CD4-positive, alpha-beta T cell treated with Interferon alpha-2 for 1 hour (primary cell): ENCODE data around the gene WNT4.

Experiments used
- DNase-seq, 2 donors: peaks; one replicate each; pipeline ENCODE4 v3.0.0-alpha.2; 2020 to 2022

WNT4 gene

DNA sequence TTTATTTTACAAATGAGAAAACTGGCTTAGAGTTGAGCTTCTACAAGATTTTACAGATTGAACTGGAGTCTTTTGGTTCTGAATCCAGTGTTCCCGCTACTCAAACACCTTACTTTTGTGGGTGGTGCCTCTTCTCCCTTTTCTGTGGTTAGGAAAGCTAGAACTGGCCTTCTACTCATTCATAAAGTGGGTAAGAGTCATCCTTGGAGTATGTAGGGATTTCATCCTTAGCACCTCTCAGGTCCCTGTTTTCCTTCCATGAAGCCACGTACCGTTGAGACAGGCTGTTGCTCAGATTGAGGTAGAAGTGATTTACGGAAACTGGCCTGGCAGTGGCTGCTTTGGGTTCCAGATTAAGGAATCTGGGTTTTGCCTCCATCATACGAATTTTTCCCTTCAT is 35.8 kb downstream of the WNT4 start:
- no peak for DNase-seq

DNA sequence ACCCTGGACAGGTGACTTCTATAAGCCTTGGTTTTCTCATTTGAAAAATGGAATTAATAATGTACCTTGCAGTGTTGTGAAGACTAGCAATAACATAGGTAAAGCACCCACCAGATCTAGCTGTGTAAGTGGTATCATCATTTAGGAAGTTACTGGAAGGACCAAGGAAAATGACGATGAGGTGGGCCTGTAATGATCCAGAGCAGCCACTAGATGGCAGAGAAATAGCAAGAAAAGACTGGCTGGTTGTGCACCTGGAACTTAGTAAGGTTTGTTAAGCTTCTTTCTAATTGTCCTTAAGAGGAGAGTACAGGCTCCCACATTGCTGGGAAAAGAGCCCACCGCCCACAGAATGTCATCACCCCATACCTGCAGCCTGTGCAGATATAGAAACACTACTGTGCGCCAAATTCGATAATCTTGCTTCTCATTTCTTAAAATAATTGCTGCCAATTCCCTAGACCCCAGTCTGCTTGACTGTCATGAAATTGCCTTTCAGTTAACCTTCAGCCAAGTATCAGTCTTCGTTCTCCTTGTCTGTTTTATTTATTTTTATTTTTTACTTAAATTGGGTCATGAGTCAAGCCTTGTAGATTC is 37.2 kb downstream of the WNT4 start:
- DNase-seq: peak; percentile 44 to 66

DNA sequence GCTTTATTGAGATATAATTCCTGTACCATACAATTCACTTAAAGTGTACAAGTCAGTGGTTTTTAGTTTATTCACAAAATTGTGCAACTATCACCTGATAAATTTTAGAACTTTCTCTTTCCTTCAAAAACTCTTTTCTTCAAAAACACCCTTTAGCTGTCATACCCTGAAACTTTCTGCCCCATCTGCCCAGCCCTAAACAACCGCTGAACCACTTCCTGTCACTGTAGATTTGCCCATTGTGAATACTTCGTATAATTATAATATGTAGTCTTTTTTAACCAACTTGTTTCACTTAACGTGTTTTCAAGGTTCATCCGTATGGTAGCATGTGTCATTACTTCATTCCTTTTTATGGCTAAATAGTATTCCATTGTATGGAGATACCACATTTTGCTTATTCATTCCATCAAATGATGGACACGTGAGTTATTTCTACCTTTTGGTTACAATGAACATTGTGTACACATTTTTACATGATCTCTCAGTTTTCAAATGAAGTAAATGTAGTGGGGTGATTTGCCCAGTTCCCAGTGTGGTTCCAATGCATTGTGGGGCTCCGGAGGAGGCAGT is 37.9 kb downstream of the WNT4 start:
- DNase-seq: peak; percentile 21 to 70

DNA sequence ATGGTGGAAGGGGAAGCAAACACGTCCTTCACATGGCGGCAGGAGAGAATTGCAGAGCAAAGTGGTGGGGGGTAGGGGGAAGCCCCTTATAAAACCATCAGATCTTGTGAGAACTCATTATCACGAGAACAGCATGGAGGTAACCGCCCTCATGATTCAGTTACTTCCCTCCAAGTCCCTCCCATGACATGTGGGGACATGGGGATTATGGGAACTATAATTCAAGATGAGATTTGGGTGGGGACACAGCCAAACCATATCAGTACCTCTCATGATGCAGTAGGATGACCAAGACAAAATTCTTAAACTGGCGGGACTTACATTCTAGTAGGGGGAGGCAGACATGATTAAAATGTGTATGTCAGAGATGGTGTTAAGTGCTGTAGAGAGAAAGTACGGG is 38.8 kb downstream of the WNT4 start:
- no peak for DNase-seq

DNA sequence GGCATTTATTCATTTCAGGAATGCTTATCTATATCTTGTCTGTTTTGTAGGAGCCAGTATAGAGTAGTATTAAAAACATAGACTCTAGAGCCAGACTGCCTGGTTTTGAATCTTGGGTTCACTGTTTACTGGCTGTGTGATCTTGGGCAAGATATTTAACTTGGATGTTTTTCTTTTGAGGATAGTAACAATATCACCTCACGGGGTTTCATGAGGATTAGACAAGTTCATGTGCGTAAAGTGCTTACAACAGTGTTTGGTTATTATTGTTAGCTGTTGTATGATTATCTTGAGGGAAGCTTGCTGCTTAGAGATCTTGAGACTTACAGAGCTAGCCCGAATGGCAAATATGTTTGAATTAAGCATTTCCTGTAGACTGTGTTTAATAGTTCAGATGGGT is 40.2 kb downstream of the WNT4 start:
- DNase-seq: no peak

DNA sequence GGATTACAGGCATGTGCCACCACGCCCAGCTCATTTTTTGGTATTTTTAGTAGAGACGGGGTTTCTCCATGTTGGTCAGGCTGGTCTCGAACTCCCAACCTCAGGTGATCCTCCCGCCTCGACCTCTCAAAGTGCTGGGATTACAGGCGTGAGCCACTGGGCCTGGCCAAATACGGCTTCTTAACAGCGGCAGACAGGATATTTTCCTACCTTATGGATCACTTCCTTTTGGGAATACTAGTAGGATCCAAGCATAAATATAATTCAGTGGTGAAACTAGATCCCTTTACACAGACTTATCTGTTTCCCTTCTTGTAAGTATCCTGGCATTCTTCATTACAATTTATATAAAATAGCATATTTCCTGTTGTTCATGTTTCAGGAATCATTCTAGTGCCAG is 40.9 kb downstream of the WNT4 start:
- no peak for DNase-seq

DNA sequence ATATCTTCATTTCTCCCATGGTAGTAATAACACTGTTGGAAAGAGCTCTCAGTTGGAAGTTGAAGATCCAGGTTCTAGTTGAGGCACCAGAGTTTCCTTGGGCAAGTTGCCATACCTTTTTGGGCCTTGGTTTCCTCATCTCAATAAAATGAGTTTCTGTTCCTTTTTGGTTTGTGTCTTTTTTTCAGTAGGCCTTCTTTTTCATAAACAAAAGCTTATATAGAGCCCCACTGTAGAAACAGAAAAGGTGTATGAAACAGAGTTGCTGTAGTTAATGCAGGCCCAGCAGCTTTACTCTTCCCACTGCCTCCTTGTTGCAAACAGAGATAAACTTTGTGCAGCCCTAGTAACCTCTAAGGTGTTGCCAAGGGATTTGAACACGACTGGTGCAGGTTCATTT is 41.7 kb downstream of the WNT4 start:
- no peak for DNase-seq

DNA sequence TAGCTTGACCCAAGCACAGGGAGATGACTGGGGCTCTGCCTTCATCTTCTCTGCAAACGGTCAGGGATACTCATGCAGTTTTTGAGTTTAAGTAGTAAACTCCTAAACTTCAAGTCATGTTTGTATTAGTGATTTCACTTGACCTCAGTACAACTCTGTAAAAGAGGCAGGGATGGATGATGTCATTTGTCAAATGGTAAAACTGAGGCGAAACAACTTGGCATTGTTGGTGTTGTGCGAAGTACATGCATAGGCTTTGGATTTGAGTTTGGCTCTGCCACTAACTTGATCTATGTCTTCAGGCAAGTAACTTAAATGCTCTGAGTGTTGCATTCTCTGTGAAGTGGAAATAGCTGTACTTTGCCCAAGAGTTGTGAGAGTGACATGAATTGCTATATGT is 42.7 kb downstream of the WNT4 start:
- no peak for DNase-seq

DNA sequence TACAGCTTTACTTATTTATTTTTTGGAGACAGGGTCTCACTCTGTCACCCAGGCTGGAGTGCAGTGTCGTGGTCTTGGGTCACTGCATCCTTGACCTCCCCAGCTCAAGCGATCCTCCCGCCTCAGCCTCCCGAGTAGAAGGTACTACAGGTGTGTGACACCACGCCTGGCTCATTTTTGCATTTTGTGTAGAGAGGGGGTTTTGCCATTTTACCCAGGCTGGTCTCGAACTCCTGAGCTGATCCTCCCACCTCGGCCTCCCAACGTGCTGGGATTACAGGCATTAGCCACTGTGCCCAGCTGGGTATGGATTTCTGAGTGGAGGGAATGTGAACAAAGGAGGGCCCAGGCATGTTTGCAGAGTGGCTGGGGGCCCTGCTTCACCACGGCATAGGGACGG is 44.1 kb downstream of the WNT4 start:
- no peak for DNase-seq

DNA sequence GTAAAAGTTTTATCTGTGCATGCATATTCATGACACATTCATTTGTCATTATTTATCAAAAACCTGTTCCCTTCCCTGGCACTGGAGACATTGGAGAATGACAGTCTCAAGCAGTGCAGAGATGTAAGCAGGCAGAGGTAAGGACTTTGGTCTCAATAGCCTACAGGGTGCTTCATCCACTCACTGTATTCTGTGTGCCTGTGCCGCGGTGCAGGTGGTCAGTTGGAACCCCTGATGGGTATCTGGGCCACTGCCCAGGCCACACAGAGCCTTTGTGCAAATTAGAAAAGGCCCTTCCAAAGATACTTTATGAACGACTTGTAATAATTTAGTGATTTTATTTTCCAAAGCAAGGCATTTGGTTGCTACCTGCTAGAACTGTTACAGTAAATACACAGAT is 46.4 kb downstream of the WNT4 start:
- DNase-seq: no peak

DNA sequence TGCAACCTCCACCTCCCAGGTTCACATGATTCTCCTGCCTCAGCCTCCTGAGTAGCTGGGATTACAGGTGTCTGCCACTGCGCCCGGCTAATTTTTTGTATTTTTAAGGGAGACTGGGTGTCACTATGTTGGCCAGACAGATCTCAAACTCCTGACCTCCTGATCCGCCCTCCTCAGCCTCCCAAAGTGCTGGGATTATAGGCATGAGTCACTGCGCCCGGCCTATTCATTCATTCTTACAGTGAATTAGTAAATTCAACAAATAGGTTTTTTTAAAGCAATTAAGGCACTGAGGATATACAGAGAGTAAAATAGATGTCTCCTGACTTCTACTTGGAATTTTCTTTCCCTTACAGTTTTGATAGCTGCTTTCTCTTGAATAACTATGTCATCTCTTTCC is 46.9 kb downstream of the WNT4 start:
- DNase-seq: no peak

DNA sequence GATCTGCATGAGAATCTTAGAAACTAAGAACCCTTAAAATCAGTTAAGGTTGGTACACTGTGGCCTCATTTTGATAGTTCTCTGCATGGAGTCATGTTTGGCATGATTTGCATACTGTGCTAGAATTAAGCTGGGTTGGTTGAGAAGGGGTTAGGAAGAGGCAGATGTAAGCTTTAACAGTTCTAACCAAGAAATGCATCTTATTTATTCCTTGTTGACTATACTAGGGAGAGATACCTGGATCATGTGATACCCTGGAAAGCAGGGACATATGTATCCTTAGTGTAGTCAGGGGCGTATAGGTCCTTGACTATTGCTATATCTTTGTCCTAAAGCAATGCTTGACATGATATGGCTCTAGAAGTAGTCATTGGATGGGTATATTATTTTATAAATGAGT is 49.4 kb downstream of the WNT4 start:
- no peak for DNase-seq

DNA sequence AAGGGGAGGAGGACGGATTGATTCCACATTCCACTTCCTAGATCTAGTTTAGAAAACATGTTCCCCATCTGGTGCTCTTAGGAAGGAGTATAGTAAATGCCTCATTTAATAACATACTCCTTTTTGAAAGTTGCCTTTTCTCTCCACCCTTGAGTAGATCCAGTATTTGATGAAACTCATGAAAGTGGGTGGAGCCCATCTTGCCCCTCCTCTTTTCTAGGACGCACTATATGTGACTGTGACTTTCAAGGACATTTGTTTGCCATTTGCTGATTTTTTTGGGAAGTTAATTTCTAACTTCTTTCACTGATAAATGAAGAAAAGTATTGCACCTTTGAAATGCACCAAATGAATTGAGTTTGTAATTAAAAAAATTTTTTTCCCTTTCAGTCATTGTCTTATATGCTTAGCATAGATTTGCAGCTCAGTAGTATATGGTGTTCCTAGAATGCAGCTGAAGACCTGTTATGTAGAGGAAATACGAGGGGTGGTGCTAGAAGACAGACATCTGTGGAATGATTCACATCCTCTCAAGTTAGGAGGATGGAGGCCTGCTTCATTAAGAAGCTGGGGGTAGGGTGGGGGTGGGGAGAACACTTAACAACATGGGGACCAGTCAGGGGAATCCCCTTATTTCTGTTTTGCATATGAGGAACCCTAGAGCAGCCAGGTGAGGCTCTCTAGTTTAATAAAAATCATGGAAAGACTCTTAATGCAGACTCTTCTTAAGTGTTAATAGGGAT is 50.7 kb downstream of the WNT4 start:
- DNase-seq: peak; percentile 36 to 53

DNA sequence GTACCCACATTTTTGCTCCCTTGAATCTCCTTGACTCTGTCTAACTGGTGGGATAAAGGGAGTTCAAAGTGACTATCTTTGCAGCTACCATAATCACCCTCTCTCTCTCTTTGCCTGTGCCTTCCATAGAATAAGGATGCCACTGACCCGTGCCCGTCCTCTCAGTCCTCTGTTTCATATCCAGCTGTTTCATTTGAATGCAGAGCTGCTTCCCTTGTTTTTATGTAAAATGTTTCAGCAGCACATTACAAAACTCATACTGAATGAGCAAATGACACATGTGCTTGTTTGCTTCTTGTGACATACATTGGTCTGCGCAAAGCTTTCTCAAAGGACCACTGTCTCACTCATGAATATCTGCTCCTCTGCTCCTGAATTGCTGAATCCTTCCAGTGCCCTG is 52.0 kb downstream of the WNT4 start:
- DNase-seq: no peak

DNA sequence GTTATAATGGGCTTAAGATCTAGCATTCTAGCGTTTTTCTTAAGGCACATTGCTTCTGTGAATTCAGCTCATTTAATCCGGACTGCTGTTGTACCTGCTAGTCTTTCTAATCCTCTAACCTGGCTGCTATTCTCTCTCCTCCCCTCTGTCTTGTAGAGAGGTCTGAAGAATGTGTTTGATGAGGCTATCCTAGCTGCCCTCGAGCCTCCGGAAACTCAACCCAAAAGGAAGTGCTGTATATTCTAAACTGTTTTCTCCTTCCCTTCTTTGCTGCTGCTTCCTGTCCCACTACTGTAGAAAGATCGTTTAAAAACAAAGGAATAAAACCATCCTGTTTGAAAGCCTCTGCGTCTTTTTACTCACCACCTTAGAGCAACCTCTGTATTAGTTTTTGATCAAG is 53.1 kb downstream of the WNT4 start:
- DNase-seq: no peak

DNA sequence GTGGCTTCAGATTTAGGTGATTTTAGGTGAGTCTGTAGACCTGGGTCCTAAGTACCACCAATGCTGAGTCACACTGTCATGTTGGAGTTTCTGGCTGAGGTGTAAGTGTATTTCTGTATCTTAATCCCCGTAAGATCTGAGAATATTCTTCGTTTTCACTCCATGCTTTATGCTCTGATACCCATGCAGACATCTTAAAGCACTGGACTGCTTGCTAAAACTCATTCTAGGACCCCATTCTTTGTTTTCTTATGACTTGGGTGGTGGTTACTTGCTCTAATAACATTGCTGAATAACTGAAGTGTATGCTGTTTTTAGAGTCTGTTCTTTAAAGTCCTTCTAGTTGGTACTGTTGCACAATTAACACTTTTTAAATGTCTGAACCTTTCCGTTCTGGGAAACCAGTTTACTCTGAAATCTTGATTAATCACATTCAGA is 53.7 kb downstream of the WNT4 start:
- no peak for DNase-seq

DNA sequence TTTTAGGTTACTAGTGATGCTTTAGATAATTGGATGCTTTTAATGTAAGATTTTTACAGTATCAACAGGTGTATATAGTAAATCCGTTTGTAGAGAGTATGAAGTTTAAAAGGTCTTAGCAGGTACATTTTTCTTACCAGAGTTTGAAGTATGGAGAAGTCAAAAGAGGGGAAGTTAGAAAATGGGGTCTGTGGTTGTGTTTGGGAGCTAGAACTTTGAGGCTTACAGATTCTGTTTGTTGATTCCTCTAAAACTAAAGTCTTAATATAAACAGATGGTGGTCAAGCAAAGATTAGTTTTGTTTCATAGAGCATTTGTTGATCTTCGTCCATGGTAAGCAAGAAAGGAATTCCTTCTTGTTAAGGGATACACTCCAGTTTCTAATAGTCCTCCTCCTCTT is 54.6 kb downstream of the WNT4 start:
- no peak for DNase-seq

DNA sequence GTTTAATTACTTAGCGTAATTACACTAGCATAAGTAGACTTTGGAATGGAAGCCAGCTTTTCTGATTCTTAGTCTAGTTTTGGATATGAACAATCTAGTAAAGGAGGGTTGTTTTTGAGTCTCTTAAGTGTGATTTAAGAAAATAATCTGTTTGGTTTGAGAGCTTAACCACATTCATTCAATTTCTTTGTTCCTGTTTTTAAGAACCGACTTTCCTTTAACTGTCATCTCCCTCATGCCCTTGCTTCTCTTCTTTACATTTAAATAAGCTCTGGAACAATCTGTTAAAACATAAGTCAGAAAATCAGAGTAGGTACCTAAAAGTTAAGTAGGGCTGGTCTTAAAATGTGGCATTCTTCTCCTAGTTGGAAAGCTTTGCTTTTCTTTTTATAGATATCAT is 62.7 kb downstream of the WNT4 start:
- DNase-seq: no peak

DNA sequence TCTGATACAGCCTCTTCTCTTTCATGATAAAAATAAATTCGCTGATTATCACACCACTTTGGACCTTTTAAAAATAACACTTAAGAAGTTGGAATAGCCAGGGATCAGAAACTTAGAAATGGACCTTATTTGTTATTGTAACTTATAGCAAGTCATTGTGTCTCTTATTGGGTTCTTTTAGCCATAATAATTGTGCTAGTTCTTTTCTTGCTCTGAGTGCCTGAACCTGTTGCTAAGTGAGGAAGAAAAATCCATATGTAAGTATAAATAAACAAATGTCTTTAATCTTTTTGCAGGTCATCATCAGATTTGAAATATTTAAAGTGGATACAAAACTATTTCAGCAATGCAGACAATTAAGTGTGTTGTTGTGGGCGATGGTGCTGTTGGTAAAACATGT is 64.8 kb downstream of the WNT4 start:
- DNase-seq: no peak

DNA sequence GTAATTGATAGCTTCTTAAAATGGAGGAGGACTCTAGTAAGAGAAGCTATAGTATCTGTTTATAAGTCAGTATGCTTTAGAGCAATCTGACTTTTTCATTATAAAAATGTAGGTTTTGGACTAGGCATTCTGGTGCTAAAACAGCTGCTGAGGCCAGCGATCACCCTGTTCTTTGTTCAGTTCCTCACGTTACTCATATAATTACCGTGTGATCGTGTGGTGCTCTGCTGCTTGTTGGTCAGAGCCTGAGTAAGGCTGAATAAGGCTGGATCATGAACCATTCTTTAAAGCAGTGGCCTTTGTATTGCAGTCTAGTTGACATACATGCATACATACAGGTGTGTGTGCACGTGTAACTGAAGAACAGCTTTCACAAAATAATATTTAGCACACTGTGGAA is 65.2 kb downstream of the WNT4 start:
- no peak for DNase-seq

DNA sequence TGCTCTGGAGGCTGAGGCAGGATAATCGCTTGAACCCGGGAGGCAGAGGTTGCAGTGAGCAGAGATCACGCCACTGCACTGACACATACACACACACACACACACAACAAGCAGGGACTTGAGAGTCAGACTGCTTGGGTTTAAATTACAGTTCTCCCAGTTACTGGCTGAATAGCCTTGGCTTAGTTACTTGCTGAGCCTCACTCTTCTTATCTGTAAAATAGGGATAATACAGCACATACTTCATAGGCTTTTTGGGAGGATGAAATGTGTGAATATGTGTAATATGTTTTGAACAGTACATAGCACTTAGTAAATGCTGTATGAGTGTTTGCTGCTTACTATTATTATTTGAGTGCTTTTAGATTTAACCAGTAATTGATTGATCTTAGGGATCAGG is 66.6 kb downstream of the WNT4 start:
- no peak for DNase-seq

DNA sequence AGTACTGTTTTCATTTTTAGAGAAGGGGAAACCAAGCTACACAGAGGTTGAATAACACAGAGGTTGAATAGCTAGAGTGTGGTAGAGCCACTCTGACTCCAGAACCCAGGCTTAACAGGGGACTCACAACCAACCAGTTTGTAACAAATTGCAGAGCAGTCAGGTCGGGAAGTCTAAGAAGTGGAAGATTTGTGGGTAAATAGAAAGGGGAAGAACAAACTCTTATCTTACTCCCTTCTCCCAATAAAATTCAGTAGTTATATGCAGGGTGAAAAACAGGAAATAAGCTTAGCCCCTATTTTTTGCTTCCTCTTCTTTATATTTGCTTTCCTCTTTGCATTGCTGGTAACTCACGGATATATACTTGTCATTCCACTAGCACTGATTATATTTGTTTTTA is 67.2 kb downstream of the WNT4 start:
- no peak for DNase-seq

DNA sequence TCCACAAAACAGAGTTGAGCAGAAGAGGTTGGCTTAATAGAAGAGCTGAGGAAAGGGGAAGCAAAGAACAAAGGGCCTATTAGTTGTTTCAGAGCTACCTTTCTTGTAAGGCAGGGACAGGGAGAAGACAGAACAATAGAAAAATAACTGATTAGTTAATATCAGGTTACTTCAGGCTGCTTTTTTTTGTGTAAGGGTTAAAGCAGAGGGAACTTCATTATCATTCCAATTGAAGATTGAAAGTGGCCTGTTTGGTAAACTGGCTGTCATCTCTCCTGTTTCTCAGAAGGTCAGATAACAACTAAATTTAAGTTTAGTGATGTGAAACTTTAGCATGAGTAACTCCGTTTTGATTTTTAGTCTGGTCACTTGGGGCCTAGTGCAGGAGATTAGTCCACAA is 68.1 kb downstream of the WNT4 start:
- DNase-seq: no peak

DNA sequence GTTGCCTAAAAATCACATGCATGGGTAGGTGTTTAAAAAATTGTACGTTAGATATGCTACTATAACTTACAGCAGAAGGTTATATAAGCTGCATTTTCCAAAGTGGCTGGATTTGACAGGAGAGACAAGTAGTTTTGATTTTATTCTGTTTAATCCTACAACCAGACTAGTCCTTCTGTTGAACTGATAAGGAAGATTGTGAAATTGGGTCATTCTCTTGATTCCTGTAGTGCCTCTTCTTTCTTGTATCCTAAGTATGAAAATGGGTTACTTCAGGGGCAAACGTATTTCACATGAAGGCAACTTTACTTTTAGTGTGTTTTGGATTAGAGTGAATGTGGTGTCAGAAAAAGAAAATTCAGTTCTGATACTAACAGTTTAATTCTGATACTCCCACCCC is 71.4 kb downstream of the WNT4 start:
- no peak for DNase-seq
